ENCODE data around the gene EPS8.

DNA sequence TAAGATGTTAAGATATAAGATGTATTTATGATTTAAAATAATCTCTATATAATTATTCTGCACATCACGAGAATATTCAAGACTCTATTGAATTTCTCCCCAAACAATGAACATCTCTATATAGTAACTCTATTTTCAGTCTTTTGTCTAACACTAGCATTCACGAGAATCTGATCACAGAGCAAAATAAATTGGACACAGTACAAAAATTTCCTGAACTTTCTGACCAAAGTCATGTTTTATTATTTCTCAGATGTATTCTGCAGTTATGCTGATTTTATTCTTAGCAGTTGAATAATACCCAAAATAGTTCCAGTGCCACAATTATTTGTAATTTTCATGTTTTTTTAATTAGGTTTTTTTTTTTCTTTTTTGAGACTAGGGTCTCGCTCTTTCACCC is 19.6 kb downstream of the EPS8 start:
- TF ChIP-seq EZH2 (IDR thresholded peaks at IDR 0.05; ENCODE audit: low read length) (no peak), CTCF (optimal IDR thresholded peaks at IDR 0.05 in 1 of 3, IDR thresholded peaks at IDR 0.05 in 1 of 3, conservative IDR thresholded peaks at IDR 0.05 in 1 of 3; ENCODE audit: extremely low read depth in 1 of 3, insufficient read depth in 2 of 3, low read length in 3 of 3) (no peak)
